B cell (primary cell): ENCODE data around the gene FER.

Experiments used
- CTCF ChIP-seq: fragments of 200-600 bp; IDR thresholded peaks from one replicate; pipeline ENCODE4 v1.8.0; 2022; ENCODE audit warnings: antibody characterized with exemption, mild to moderate bottlenecking
- EZH2 ChIP-seq: IDR thresholded peaks from 2 replicates; pipeline ENCODE4 v1.6.1; 2012; ENCODE audit warnings: borderline replicate concordance, low read depth, mild to moderate bottlenecking, moderate library complexity, low read length; ENCODE audit not compliant: insufficient read depth, poor library complexity, severe bottlenecking

- no peak for TF ChIP-seq CTCF
- TF ChIP-seq EZH2 = no peak
Measured at GRCh38 chr5:108702546-108702945, 45.2 kb upstream of the FER start.
